ES-I3 (cell line): ENCODE data around the gene ST6GALNAC3.
"Not testable (repeated sequence)": the region's sequence is repeated elsewhere in the genome, so short reads cannot be mapped to it uniquely, and the experiment has no call there.

Experiments
- H3K36me3 ChIP-seq: 2 replicates; pipeline ENCODE4 v1.6.1; 2013; ENCODE audit warnings: mild to moderate bottlenecking, low read length, control low read depth, moderate library complexity; ENCODE audit not compliant: insufficient read depth
- H3K4me1 ChIP-seq: 2 replicates; pipeline ENCODE4 v1.6.1; 2013; ENCODE audit warnings: mild to moderate bottlenecking, control low read depth, low read length; ENCODE audit not compliant: insufficient read depth
- H3K9ac ChIP-seq: 2 replicates; pipeline ENCODE4 v1.6.1; 2013; ENCODE audit warnings: low read depth, mild to moderate bottlenecking, low read length, moderate library complexity
- H3K9me3 ChIP-seq: 2 replicates; pipeline ENCODE4 v1.6.1; 2013; ENCODE audit warnings: mild to moderate bottlenecking, low read length, moderate library complexity; ENCODE audit not compliant: control insufficient read depth, insufficient read depth

ST6GALNAC3 gene

DNA sequence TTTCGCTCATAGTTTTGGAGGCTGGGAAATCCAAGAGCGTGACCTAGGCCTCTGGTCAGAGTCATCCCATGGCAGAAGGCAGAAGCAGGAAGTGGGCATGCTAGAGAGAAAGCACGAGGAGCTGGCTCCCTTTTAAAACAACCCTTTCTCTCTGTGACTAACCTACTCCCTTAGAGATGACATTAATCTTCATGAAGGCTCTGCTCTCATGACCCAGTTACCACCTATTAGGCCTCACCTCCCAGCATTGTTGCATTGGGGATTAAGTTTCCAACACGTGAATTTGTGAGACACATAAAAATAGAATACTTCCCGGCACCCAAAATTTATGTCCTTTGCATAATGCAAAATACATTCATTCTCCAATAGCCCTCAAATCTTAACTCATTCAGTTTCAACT, 569.6 kb downstream of the ST6GALNAC3 start:
- H3K9ac ChIP-seq, result no peak overlapping the region
- no peaks in the 10 kb centered on the region for H3K4me1 ChIP-seq
- no peaks in the 10 kb centered on the region for H3K9me3 ChIP-seq
- no peaks in the 10 kb centered on the region for H3K36me3 ChIP-seq

DNA sequence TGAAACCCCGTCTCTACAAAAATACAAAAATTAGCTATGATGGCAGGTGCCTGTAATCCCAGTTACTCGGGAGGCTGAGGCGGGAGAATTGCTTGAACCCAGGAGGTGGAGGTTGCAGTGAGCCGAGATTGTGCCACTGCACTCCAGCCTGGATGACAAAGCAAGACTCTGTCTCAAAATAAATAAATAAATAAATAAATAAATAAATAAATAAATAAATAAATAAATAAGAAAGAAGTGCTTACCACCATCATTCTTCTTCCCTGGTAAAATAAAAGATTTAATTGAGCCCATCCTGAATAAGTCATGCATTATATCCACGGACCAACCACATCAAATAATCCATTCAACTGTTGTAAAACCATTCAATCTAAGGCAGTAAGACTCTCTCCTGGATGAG, 578.3 kb downstream of the ST6GALNAC3 start:
- H3K9ac ChIP-seq, H3K36me3 ChIP-seq, H3K4me1 ChIP-seq, H3K9me3 ChIP-seq: not testable (repeated sequence)

- Histone ChIP-seq H3K9ac (no peak overlapping the region), H3K4me1 (no peaks in the 10 kb centered on the region), H3K9me3 (0 out of 2 replicates have a peak, but pooled peaks cover 4% of the 10 kb centered on the region), H3K36me3 (no peaks in the 10 kb centered on the region)
These were observed 583.1 kb downstream of the ST6GALNAC3 start for GRCh38 chr1:76657623-76658022.

GRCh38 chr1:76659171-76659940, 584.8 kb downstream of the ST6GALNAC3 start:
- H3K36me3 ChIP-seq, result no peaks in the 10 kb centered on the region
- no peak overlapping the region for H3K9ac ChIP-seq
- no peaks in the 10 kb centered on the region for H3K4me1 ChIP-seq
- 0 out of 2 replicates have a peak, but pooled peaks cover 4% of the 10 kb centered on the region for H3K9me3 ChIP-seq

DNA sequence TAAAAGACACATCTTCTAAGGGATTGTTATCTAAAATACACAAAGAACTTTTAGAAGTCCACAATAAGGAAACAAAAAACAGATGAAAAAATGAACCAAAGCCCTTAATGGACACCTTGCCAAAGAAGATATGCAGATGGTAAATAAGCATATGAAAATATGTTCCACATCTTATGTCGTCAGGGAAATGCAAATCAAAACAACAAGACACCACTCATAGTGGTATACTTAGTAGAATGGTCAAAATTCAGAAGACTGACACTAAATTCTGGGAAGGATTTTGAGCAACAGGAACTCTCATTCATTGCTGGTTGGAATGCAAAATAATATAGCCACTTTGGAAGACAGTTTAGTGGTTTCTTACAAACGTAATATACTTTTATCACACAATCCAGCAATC, 587.0 kb downstream of the ST6GALNAC3 start:
- H3K4me1 ChIP-seq, result no peaks in the 10 kb centered on the region
- H3K36me3 ChIP-seq, result no peaks in the 10 kb centered on the region
- no peak overlapping the region for H3K9ac ChIP-seq
- 0 out of 2 replicates have a peak, but pooled peaks cover 4% of the 10 kb centered on the region for H3K9me3 ChIP-seq

- Histone ChIP-seq H3K9me3 (no peaks in the 10 kb centered on the region; the same call in 1 of the 2 replicates), H3K4me1 (no peaks in the 10 kb centered on the region), H3K36me3 (no peaks in the 10 kb centered on the region), H3K9ac (no peak overlapping the region)
These were observed 592.0 kb downstream of the ST6GALNAC3 start for GRCh38 chr1:76666499-76666898.

- Histone ChIP-seq H3K9ac (no peak overlapping the region), H3K4me1 (no peaks in the 10 kb centered on the region), H3K36me3 (no peaks in the 10 kb centered on the region), H3K9me3 (no peaks in the 10 kb centered on the region; the same call in 1 of the 2 replicates)
These were observed 593.5 kb downstream of the ST6GALNAC3 start for GRCh38 chr1:76668046-76668445.

DNA sequence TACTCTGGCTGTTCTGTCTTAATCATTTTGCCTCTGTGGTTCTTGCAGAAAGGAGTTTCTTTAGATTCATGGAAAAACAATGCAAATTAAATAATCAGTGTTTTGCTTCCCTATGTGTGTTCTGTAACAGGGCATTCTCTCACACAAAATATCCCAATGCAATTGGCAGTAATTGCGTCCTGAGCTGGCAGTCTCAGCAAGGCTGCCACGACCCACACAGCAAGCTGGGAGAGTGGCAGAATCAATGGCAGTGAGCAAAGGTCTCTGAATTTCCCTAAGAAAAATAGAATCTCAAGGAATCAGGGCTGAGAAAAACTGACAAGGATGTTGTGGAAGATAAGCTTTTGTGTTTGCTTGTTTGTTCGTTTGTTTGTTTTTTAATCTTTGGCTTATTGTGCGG, 594.6 kb downstream of the ST6GALNAC3 start:
- no peak overlapping the region for H3K9ac ChIP-seq
- H3K9me3 ChIP-seq, result no peaks in the 10 kb centered on the region; the same call in 1 of the 2 replicates
- no peaks in the 10 kb centered on the region for H3K36me3 ChIP-seq
- H3K4me1 ChIP-seq, result no peaks in the 10 kb centered on the region

DNA sequence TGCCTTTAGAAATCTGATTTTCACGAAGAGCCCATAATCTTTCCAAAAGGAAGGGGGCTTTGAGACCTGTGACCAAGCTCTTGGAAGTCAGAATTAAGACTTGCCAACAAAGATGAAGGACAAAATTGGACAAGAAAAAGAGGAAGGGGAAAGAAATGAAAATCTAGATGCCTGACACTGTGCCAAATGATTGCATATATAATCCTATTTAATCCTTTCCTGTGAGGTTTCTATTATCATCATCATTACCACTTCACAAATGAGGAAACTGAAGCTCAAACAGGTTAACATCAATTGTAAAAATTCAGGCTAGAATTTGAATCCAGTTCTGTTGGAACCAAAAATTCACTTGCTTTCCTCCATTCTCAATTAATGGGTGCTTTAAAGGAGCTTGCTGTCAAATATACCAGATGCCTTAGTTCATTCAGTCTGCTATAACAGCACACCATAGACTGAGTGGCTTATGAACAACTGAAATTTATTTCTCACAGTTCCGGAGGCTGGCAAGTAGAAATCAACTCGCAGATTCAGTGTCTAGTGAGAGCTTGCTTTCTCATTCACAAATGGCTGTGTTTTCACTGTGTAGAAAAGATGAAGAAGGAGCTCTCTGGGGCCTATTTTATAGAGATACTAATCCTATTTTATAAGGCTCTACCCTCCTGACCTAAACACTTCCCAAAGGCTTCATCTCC, 595.2 kb downstream of the ST6GALNAC3 start:
- H3K36me3 ChIP-seq, result no peaks in the 10 kb centered on the region
- H3K9ac ChIP-seq, result no peak overlapping the region
- no peaks in the 10 kb centered on the region for H3K4me1 ChIP-seq
- H3K9me3 ChIP-seq, result no peaks in the 10 kb centered on the region; the same call in 1 of the 2 replicates

- no peaks in the 10 kb centered on the region for H3K36me3 ChIP-seq
- H3K9ac ChIP-seq, result no peak overlapping the region
- H3K9me3 ChIP-seq, result no peaks in the 10 kb centered on the region
- H3K4me1 ChIP-seq, result no peaks in the 10 kb centered on the region
These were observed 600.2 kb downstream of the ST6GALNAC3 start for GRCh38 chr1:76674689-76675210.

- Histone ChIP-seq H3K4me1 (no peaks in the 10 kb centered on the region), H3K9ac (no peak overlapping the region), H3K36me3 (no peaks in the 10 kb centered on the region), H3K9me3 (no peaks in the 10 kb centered on the region)
These were observed 603.2 kb downstream of the ST6GALNAC3 start for GRCh38 chr1:76677416-76678405.

DNA sequence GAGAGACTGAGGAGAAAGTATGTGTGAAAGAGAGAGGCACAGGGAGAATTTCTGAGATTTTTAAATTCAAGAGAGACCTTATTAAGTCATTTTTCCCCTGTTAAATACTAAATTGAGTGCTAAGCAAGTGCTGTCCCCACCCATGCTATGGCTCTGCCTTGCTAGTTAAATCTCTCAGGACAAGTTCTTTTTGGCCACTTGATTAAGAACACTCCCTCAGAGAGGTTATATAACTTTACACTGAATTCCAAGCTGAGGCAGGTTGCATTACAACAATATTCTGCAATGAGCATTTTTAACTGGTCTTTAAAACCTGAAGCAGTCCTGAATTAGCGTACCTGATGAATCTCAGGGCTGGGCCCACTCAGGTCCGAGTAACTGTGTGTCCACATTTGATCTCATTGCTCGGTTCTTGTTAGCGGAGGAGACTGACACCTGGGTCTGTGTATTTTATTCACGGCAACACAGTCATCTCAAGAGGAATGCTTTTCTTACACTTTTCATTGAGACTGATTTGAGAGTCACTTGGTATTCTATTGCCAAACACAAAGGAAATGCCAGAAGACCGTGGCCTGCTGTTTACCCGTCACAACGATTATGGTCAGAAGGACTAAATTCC, 605.1 kb downstream of the ST6GALNAC3 start:
- H3K36me3 ChIP-seq, result no peaks in the 10 kb centered on the region
- no peaks in the 10 kb centered on the region for H3K9me3 ChIP-seq
- H3K4me1 ChIP-seq, result no peaks in the 10 kb centered on the region
- no peak overlapping the region for H3K9ac ChIP-seq

DNA sequence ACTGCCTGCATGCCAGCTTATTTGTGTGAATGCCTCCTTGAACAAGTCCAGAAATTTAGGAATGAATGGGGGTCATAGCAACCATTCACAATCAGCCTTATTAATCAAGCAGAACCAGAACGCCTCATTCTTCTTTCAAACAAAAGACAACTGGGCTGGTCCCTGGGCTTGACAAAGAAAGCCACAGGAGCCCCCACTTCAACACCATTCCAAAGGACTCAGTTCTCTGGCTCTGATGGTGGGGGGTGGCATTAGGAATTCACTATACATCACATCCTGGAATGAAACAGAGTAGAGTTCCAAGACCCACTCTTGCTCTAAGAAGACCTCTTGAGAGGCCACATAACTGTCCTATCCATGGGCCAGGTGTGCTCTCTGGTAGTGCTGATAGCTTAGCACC, 606.1 kb downstream of the ST6GALNAC3 start:
- no peak overlapping the region for H3K9ac ChIP-seq
- H3K36me3 ChIP-seq, result no peaks in the 10 kb centered on the region
- no peaks in the 10 kb centered on the region for H3K4me1 ChIP-seq
- H3K9me3 ChIP-seq, result no peaks in the 10 kb centered on the region

GRCh38 chr1:76682138-76682537, 607.6 kb downstream of the ST6GALNAC3 start:
- no peaks in the 10 kb centered on the region for H3K36me3 ChIP-seq
- H3K4me1 ChIP-seq, result no peaks in the 10 kb centered on the region
- H3K9ac ChIP-seq, result no peak overlapping the region
- no peaks in the 10 kb centered on the region for H3K9me3 ChIP-seq
